GM19397 (cell line): Measurements from ENCODE around the gene FMO4.
"Not testable (repeated sequence)": the region's sequence is repeated elsewhere in the genome, so short reads cannot be mapped to it uniquely, and the experiment has no call there.

Experiments used
- ATAC-seq: cut with Tn5 transposase; IDR thresholded peaks from one replicate; pipeline ENCODE4 v1.9.1; 2021; ENCODE audit warnings: mild to moderate bottlenecking, moderate library complexity; ENCODE audit not compliant: unreplicated experiment

FMO4 gene

GRCh38 chr1:171313835-171314320, at the start of gene FMO4:
FMO4 (plus strand) TSS chr1:171314183; CDS start chr1:171319826, 5,643 bp downstream.
- peak; percentile 100 for ATAC-seq

- no peak for ATAC-seq
These were observed 48.3 kb upstream of the FMO4 start for GRCh38 chr1:171265686-171266085.

GRCh38 chr1:171266930-171267329, 47.1 kb upstream of the FMO4 start:
- ATAC-seq: no peak

GRCh38 chr1:171267391-171267790, 46.6 kb upstream of the FMO4 start:
- no peak for ATAC-seq

- no peak for ATAC-seq
These were observed 43.2 kb upstream of the FMO4 start for GRCh38 chr1:171270806-171271205.

GRCh38 chr1:171277534-171277933, 36.4 kb upstream of the FMO4 start:
- ATAC-seq: no peak

GRCh38 chr1:171279234-171279633, 34.7 kb upstream of the FMO4 start:
- no peak for ATAC-seq

- no peak for ATAC-seq
These were observed 34.3 kb upstream of the FMO4 start for GRCh38 chr1:171279678-171280077.

- no peak for ATAC-seq
These were observed 33.4 kb upstream of the FMO4 start for GRCh38 chr1:171280599-171280998.

- ATAC-seq: no peak
These were observed 27.8 kb upstream of the FMO4 start for GRCh38 chr1:171286032-171286705.

- no peak for ATAC-seq
These were observed 23.4 kb upstream of the FMO4 start for GRCh38 chr1:171290621-171291020.

GRCh38 chr1:171292799-171293198, 21.2 kb upstream of the FMO4 start:
- no peak for ATAC-seq

- ATAC-seq: not testable (repeated sequence)
These were observed 18.6 kb upstream of the FMO4 start for GRCh38 chr1:171295383-171295782.

- ATAC-seq: no peak
These were observed 18.2 kb upstream of the FMO4 start for GRCh38 chr1:171295821-171296220.

GRCh38 chr1:171296897-171297296, 17.1 kb upstream of the FMO4 start:
- no peak for ATAC-seq

- no peak for ATAC-seq
These were observed 15.3 kb upstream of the FMO4 start for GRCh38 chr1:171298696-171299095.

GRCh38 chr1:171299342-171299741, 14.6 kb upstream of the FMO4 start:
- ATAC-seq: no peak

GRCh38 chr1:171300401-171300800, 13.6 kb upstream of the FMO4 start:
- no peak for ATAC-seq

GRCh38 chr1:171310661-171311087, 3.3 kb upstream of the FMO4 start:
- no peak for ATAC-seq

- ATAC-seq: no peak
These were observed 2.0 kb upstream of the FMO4 start for GRCh38 chr1:171311771-171312558.

- peak; percentile 49 for ATAC-seq
These were observed 606 bp upstream of the FMO4 start for GRCh38 chr1:171313319-171313834.

GRCh38 chr1:171329251-171329650, 15.3 kb downstream of the FMO4 start:
- ATAC-seq: no peak
